BLaER1 (cell line): ENCODE results near the gene SMYD3.

Experiments used
- H3K27ac ChIP-seq: shearing (Covaris generic); formaldehyde crosslinking; 2 replicates; pipeline ENCODE4 v1.8.1; 2022
- H3K27me3 ChIP-seq: shearing (Covaris generic); formaldehyde crosslinking; 2 replicates; pipeline ENCODE4 v1.8.1; 2022
- H3K36me3 ChIP-seq: shearing (Covaris generic); formaldehyde crosslinking; 2 replicates; pipeline ENCODE4 v1.8.1; 2022
- H3K4me1 ChIP-seq: shearing (Covaris generic); formaldehyde crosslinking; 2 replicates; pipeline ENCODE4 v1.8.1; 2022
- H3K4me2 ChIP-seq: shearing (Covaris generic); formaldehyde crosslinking; 2 replicates; pipeline ENCODE4 v1.8.1; 2022
- H3K4me3 ChIP-seq: shearing (Covaris generic); formaldehyde crosslinking; 2 replicates; pipeline ENCODE4 v1.8.1; 2022
- H3K9ac ChIP-seq: shearing (Covaris generic); formaldehyde crosslinking; 2 replicates; pipeline ENCODE4 v1.8.1; 2022
- H3K9me3 ChIP-seq: shearing (Covaris generic); formaldehyde crosslinking; 2 replicates; pipeline ENCODE4 v1.8.1; 2022
- H4K20me1 ChIP-seq: shearing (Covaris generic); formaldehyde crosslinking; 2 replicates; pipeline ENCODE4 v1.8.1; 2022
- Cebpa-rat ChIP-seq: shearing (Covaris generic); IDR thresholded peaks from 2 replicates; pipeline ENCODE4 v1.8.1; 2022

The SMYD3 gene

GRCh38 chr1:246005067-246005466 is 502.0 kb downstream of the SMYD3 start:
- no peak overlapping the region for H3K27ac ChIP-seq
- no peak overlapping the region for H3K4me2 ChIP-seq

GRCh38 chr1:246004301-246004700 is 502.8 kb downstream of the SMYD3 start:
- H3K4me3 ChIP-seq = no peak overlapping the region
- no peaks in the 10 kb centered on the region for H3K4me1 ChIP-seq
- H3K36me3 ChIP-seq = no peaks in the 10 kb centered on the region
- no peak overlapping the region for H3K4me2 ChIP-seq
- H3K9ac ChIP-seq = no peak overlapping the region
- no peaks in the 10 kb centered on the region for H3K9me3 ChIP-seq
- no peak for TF ChIP-seq Cebpa-rat
- no peak overlapping the region for H3K27ac ChIP-seq
- no peaks in the 10 kb centered on the region for H4K20me1 ChIP-seq
- H3K27me3 ChIP-seq = no peaks in the 10 kb centered on the region

More at GRCh38 chr1:246005067-246005466, 502.0 kb downstream of the SMYD3 start:
- Histone ChIP-seq H3K9ac (no peak overlapping the region), H3K9me3 (no peaks in the 10 kb centered on the region), H3K4me1 (no peaks in the 10 kb centered on the region), H3K4me3 (no peak overlapping the region), H3K36me3 (no peaks in the 10 kb centered on the region), H4K20me1 (no peaks in the 10 kb centered on the region), H3K27me3 (no peaks in the 10 kb centered on the region)
- TF ChIP-seq Cebpa-rat = no peak

- Histone ChIP-seq H3K27ac (no peak overlapping the region), H3K9me3 (no peaks in the 10 kb centered on the region), H3K9ac (no peak overlapping the region), H3K4me3 (no peak overlapping the region), H4K20me1 (no peaks in the 10 kb centered on the region), H3K36me3 (no peaks in the 10 kb centered on the region), H3K4me2 (no peak overlapping the region), H3K4me1 (no peaks in the 10 kb centered on the region), H3K27me3 (no peaks in the 10 kb centered on the region)
- TF ChIP-seq Cebpa-rat = no peak
Measured at GRCh38 chr1:246003442-246003730, 503.7 kb downstream of the SMYD3 start.

- Histone ChIP-seq H3K4me3 (no peak overlapping the region), H3K9me3 (no peaks in the 10 kb centered on the region), H3K27ac (no peak overlapping the region), H4K20me1 (no peaks in the 10 kb centered on the region), H3K4me1 (no peaks in the 10 kb centered on the region), H3K9ac (no peak overlapping the region), H3K36me3 (no peaks in the 10 kb centered on the region), H3K27me3 (no peaks in the 10 kb centered on the region), H3K4me2 (no peak overlapping the region)
- no peak for TF ChIP-seq Cebpa-rat
Measured at GRCh38 chr1:246002725-246003441, 504.2 kb downstream of the SMYD3 start.

GRCh38 chr1:246001837-246002230 is 505.2 kb downstream of the SMYD3 start:
- H3K4me3 ChIP-seq = no peak overlapping the region
- H3K4me1 ChIP-seq = no peaks in the 10 kb centered on the region
- H3K9me3 ChIP-seq = no peaks in the 10 kb centered on the region
- H4K20me1 ChIP-seq = no peaks in the 10 kb centered on the region
- H3K27ac ChIP-seq = no peak overlapping the region
- H3K9ac ChIP-seq = no peak overlapping the region
- no peak overlapping the region for H3K4me2 ChIP-seq
- H3K36me3 ChIP-seq = no peaks in the 10 kb centered on the region
- H3K27me3 ChIP-seq = no peaks in the 10 kb centered on the region
- no peak for TF ChIP-seq Cebpa-rat

- Histone ChIP-seq H3K4me1 (no peaks in the 10 kb centered on the region), H3K9ac (no peak overlapping the region), H3K27me3 (no peaks in the 10 kb centered on the region), H3K36me3 (no peaks in the 10 kb centered on the region), H4K20me1 (no peaks in the 10 kb centered on the region), H3K4me2 (no peak overlapping the region), H3K4me3 (no peak overlapping the region), H3K9me3 (no peaks in the 10 kb centered on the region), H3K27ac (no peak overlapping the region)
- no peak for TF ChIP-seq Cebpa-rat
Measured at GRCh38 chr1:246001142-246001836, 505.8 kb downstream of the SMYD3 start.

- H4K20me1 ChIP-seq = no peaks in the 10 kb centered on the region
- no peaks in the 10 kb centered on the region for H3K4me1 ChIP-seq
- TF ChIP-seq Cebpa-rat = no peak
- H3K9ac ChIP-seq = no peak overlapping the region
- H3K9me3 ChIP-seq = no peaks in the 10 kb centered on the region
- no peak overlapping the region for H3K27ac ChIP-seq
- no peaks in the 10 kb centered on the region for H3K36me3 ChIP-seq
- H3K27me3 ChIP-seq = no peaks in the 10 kb centered on the region
- H3K4me3 ChIP-seq = no peak overlapping the region
- no peak overlapping the region for H3K4me2 ChIP-seq
Measured at GRCh38 chr1:246000638-246001015, 506.5 kb downstream of the SMYD3 start.

GRCh38 chr1:245999697-246000637 is 507.1 kb downstream of the SMYD3 start:
- H3K4me3 ChIP-seq = no peak overlapping the region
- H3K9me3 ChIP-seq = no peaks in the 10 kb centered on the region
- no peak overlapping the region for H3K27ac ChIP-seq
- H3K36me3 ChIP-seq = no peaks in the 10 kb centered on the region
- no peak for TF ChIP-seq Cebpa-rat
- no peak overlapping the region for H3K9ac ChIP-seq
- no peaks in the 10 kb centered on the region for H4K20me1 ChIP-seq
- H3K4me1 ChIP-seq = no peaks in the 10 kb centered on the region
- no peak overlapping the region for H3K4me2 ChIP-seq
- H3K27me3 ChIP-seq = no peaks in the 10 kb centered on the region

GRCh38 chr1:245997471-245998258 is 509.4 kb downstream of the SMYD3 start:
- no peaks in the 10 kb centered on the region for H3K4me1 ChIP-seq
- no peaks in the 10 kb centered on the region for H3K9me3 ChIP-seq
- H4K20me1 ChIP-seq = no peaks in the 10 kb centered on the region
- no peaks in the 10 kb centered on the region for H3K36me3 ChIP-seq
- H3K9ac ChIP-seq = no peak overlapping the region
- H3K4me3 ChIP-seq = no peak overlapping the region
- H3K4me2 ChIP-seq = no peak overlapping the region
- no peaks in the 10 kb centered on the region for H3K27me3 ChIP-seq
- no peak overlapping the region for H3K27ac ChIP-seq
- TF ChIP-seq Cebpa-rat = no peak
